Measurements from ENCODE around the gene NCK1.

- TF ChIP-seq POLR2A (IDR thresholded peaks at IDR 0.05; ENCODE audit: low read length), result no peak
- no peak for TF ChIP-seq GATA1 (IDR thresholded peaks at IDR 0.05; ENCODE audit: low read depth, low read length)
Measured at GRCh38 chr3:136942803-136943202, 80.8 kb downstream of the NCK1 start.

Data from erythroblast (primary cell).